ENCODE results near the gene P2RY12.
A peak's percentile ranks its signal among the peaks of the same experiment; 100 is the strongest.
"Not testable (repeated sequence)": the region's sequence is repeated elsewhere in the genome, so short reads cannot be mapped to it uniquely, and the experiment has no call there.

The P2RY12 gene

GRCh38 chr3:151392191-151392590 lies 7.6 kb upstream of the P2RY12 start:
- not testable (repeated sequence) for DNase-seq

GRCh38 chr3:151391720-151392119 lies 7.2 kb upstream of the P2RY12 start:
- no peak for DNase-seq

GRCh38 chr3:151387842-151388241 lies 3.3 kb upstream of the P2RY12 start:
- DNase-seq, result no peak

- no peak for DNase-seq
These were observed 2.9 kb upstream of the P2RY12 start for GRCh38 chr3:151387432-151387831.

- DNase-seq, result no peak
These were observed 1.5 kb upstream of the P2RY12 start for GRCh38 chr3:151386056-151386455.

GRCh38 chr3:151383956-151384355 lies 597 bp downstream of the P2RY12 start:
- no peak for DNase-seq

- no peak for DNase-seq
These were observed 1.4 kb downstream of the P2RY12 start for GRCh38 chr3:151383111-151383510.

GRCh38 chr3:151382671-151383070 lies 1.9 kb downstream of the P2RY12 start:
- no peak for DNase-seq

GRCh38 chr3:151379083-151379734 lies 5.3 kb downstream of the P2RY12 start:
- peak; percentile 6 for DNase-seq

- no peak for DNase-seq
These were observed 6.7 kb downstream of the P2RY12 start for GRCh38 chr3:151377768-151378385.

- no peak for DNase-seq
These were observed 12.3 kb downstream of the P2RY12 start for GRCh38 chr3:151372063-151372820.

GRCh38 chr3:151371526-151371925 lies 13.0 kb downstream of the P2RY12 start:
- DNase-seq, result no peak

- no peak for DNase-seq
These were observed 17.1 kb downstream of the P2RY12 start for GRCh38 chr3:151367448-151367847.

- DNase-seq, result no peak
These were observed 17.6 kb downstream of the P2RY12 start for GRCh38 chr3:151366993-151367392.

- no peak for DNase-seq
These were observed 21.8 kb downstream of the P2RY12 start for GRCh38 chr3:151362751-151363174.

- DNase-seq, result no peak
These were observed 27.1 kb downstream of the P2RY12 start for GRCh38 chr3:151357463-151357850.

- DNase-seq, result no peak
These were observed 27.6 kb downstream of the P2RY12 start for GRCh38 chr3:151356794-151357462.

- no peak for DNase-seq
These were observed 32.9 kb downstream of the P2RY12 start for GRCh38 chr3:151351648-151352047.

GRCh38 chr3:151351219-151351618 lies 33.3 kb downstream of the P2RY12 start:
- DNase-seq, result no peak

GRCh38 chr3:151350656-151351055 lies 33.9 kb downstream of the P2RY12 start:
- DNase-seq, result no peak

GRCh38 chr3:151347432-151347831 lies 37.1 kb downstream of the P2RY12 start:
- no peak for DNase-seq

GRCh38 chr3:151346292-151346691 lies 38.3 kb downstream of the P2RY12 start:
- no peak for DNase-seq

GRCh38 chr3:151345859-151346258 lies 38.7 kb downstream of the P2RY12 start:
- DNase-seq, result no peak

GRCh38 chr3:151331696-151332095 lies 52.9 kb downstream of the P2RY12 start:
- no peak for DNase-seq
